Caco-2 (cell line): ENCODE measurements around the gene SCRN1. TPM values are rescaled to one million over a fixed set of nuclear protein-coding genes. Genes with fewer than 3 reads are reported as not detected.
A peak's percentile ranks its signal among the peaks of the same experiment; 100 is the strongest.

Source experiments
- BruUV-seq: library from RNA; stranded (reverse); fragments of 400-500 nt; replicated peaks from 2 replicates; lab custom pipeline; 2021; lab: Mats Ljungman, UMichigan
- CTCF ChIA-PET: fragments of 300-600 bp; sonication (Branson Sonifier 250); formaldehyde crosslinking; loops from one replicate; lab custom pipeline; 2022; ENCODE audit warnings: antibody characterized with exemption; lab: Charles Lee
- POLR2A ChIA-PET: fragments of 300-600 bp; sonication (Branson Sonifier 250); formaldehyde crosslinking; loops from one replicate; lab custom pipeline; 2022; ENCODE audit warnings: antibody characterized with exemption; lab: Charles Lee
- DNase-seq, 2 experiments: peaks; one replicate each; pipeline versions ENCODE4 v3.0.0 to v3.0.0-alpha.2; 2020 to 2022
- H3K27me3 ChIP-seq: replicated peaks from 2 replicates; pipeline ENCODE4 v1.6.0; 2011; ENCODE audit warnings: low read length; ENCODE audit not compliant: control insufficient read depth, insufficient read depth
- H3K36me3 ChIP-seq: 2 replicates; pipeline ENCODE4 v1.5.1; 2011; ENCODE audit warnings: low read length; ENCODE audit not compliant: control insufficient read depth, insufficient read depth
- H3K4me1 ChIP-seq: fragments of 250-450 bp; sonication (Bioruptor Pico); 2 replicates; pipeline ENCODE4 v1.5.1; 2020; ENCODE audit warnings: mild to moderate bottlenecking
- H3K4me3 ChIP-seq: 2 replicates; pipeline ENCODE4 v1.5.1; 2011; ENCODE audit warnings: low read depth, mild to moderate bottlenecking, control low read depth, low read length
- H3K9me3 ChIP-seq: fragments of 250-450 bp; sonication (Bioruptor Pico); 2 replicates; pipeline ENCODE4 v1.5.1; 2020; ENCODE audit warnings: mild to moderate bottlenecking, moderate library complexity
- H3K27ac Mint-ChIP-seq: one replicate; pipeline ENCODE4 v1.8.0; 2022; ENCODE audit warnings: mixed read lengths; ENCODE audit not compliant: unreplicated experiment
- H3K27me3 Mint-ChIP-seq: one replicate; pipeline ENCODE4 v1.8.0; 2022; ENCODE audit warnings: mixed read lengths; ENCODE audit not compliant: insufficient read depth, unreplicated experiment
- H3K36me3 Mint-ChIP-seq: one replicate; pipeline ENCODE4 v1.8.0; 2022; ENCODE audit warnings: mild to moderate bottlenecking, mixed read lengths; ENCODE audit not compliant: insufficient read depth, unreplicated experiment
- H3K4me1 Mint-ChIP-seq: one replicate; pipeline ENCODE4 v1.8.0; 2022; ENCODE audit warnings: low read depth, mixed read lengths; ENCODE audit not compliant: unreplicated experiment
- H3K4me3 Mint-ChIP-seq: one replicate; pipeline ENCODE4 v1.8.0; 2022; ENCODE audit warnings: mild to moderate bottlenecking, moderate library complexity, mixed read lengths; ENCODE audit not compliant: unreplicated experiment
- H3K9me3 Mint-ChIP-seq: one replicate; pipeline ENCODE4 v1.8.0; 2022; ENCODE audit warnings: mixed read lengths; ENCODE audit not compliant: unreplicated experiment
- intact Hi-C: fragments of 100-400 bp; cut with micrococcal nuclease; formaldehyde crosslinking; loops from one replicate; pipeline ENCODE4 v1.10.0; 2022; ENCODE audit not compliant: unreplicated experiment
- total RNA-seq: library from RNA; stranded (reverse); gene quantifications from 2 replicates; pipeline ENCODE4 v1.2.3, GENCODE V29; 2022
- TF ChIP-seq, protein P1 (sequence below), 2 experiments: fragments of 200-600 bp in 1 of 2; IDR thresholded peaks; 1 replicate in 1 of 2; 2 replicates in 1 of 2; pipeline versions ENCODE4 v1.5.1 to v1.8.0; 2011 to 2022; ENCODE audit warnings: antibody characterized with exemption in 1 of 2, control low read depth in 1 of 2, inconsistent platforms in 1 of 2, low read depth in 1 of 2, low read length in 1 of 2, mild to moderate bottlenecking in 1 of 2, moderate library complexity in 1 of 2; ENCODE audit not compliant: insufficient read depth in 1 of 2, severe bottlenecking in 1 of 2, unreplicated experiment in 1 of 2

The SCRN1 gene
- total RNA-seq, 1 experiment from 2014 or later: 92.9 TPM

DNA sequence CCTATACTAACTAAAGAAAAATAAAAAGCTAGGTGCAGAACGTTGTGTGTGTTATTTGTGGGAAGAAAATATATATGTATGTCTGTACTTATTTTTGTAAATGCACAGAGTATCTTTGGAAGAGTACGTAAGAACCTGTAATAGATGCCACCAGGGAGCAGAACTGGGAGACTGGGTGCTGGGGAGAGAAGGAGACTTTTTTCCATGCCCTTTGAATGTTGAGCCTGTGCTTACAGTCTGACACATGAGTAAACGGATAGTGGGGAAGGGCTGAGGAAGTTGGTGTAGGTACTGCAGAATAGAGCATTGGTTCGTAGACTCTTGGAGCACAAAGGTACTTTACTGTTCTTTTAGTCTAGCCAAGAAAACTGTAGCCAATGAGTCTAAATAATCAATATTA lies 1.3 kb upstream of the SCRN1 start:
- peak overlapping the region; percentile 79 for H3K4me3 Mint-ChIP-seq
- Histone ChIP-seq H3K4me1 (peaks cover 14% of the 10 kb centered on the region), H3K9me3 (no peaks in the 10 kb centered on the region), H3K27me3 (no peaks in the 10 kb centered on the region), H3K4me3 (no peak overlapping the region), H3K36me3 (no peaks in the 10 kb centered on the region)
- peaks cover 32% of the 10 kb centered on the region for H3K4me1 Mint-ChIP-seq
- H3K27me3 Mint-ChIP-seq: no peaks in the 10 kb centered on the region
- H3K9me3 Mint-ChIP-seq: no peaks in the 10 kb centered on the region
- BruUV-seq: no TSS peak
- peaks cover 20% of the 10 kb centered on the region for H3K36me3 Mint-ChIP-seq
- TF ChIP-seq, protein P1, sequence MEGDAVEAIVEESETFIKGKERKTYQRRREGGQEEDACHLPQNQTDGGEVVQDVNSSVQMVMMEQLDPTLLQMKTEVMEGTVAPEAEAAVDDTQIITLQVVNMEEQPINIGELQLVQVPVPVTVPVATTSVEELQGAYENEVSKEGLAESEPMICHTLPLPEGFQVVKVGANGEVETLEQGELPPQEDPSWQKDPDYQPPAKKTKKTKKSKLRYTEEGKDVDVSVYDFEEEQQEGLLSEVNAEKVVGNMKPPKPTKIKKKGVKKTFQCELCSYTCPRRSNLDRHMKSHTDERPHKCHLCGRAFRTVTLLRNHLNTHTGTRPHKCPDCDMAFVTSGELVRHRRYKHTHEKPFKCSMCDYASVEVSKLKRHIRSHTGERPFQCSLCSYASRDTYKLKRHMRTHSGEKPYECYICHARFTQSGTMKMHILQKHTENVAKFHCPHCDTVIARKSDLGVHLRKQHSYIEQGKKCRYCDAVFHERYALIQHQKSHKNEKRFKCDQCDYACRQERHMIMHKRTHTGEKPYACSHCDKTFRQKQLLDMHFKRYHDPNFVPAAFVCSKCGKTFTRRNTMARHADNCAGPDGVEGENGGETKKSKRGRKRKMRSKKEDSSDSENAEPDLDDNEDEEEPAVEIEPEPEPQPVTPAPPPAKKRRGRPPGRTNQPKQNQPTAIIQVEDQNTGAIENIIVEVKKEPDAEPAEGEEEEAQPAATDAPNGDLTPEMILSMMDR (IDR thresholded peaks at IDR 0.05; ENCODE audit: insufficient read depth in 1 of 2, low read depth in 1 of 2, low read length in 1 of 2, severe bottlenecking in 1 of 2, unreplicated experiment in 1 of 2): no peak
- peak overlapping the region; percentile 82 for H3K27ac Mint-ChIP-seq
- CTCF ChIA-PET: interaction anchor here (0.6 kb wide), 1 partner anchor 18 kb away, joined by 4 read pairs; no protein-coding TSS in a partner anchor
- no peak for DNase-seq
- POLR2A ChIA-PET: interaction anchor here (0.6 kb wide), 1 partner anchor 18 kb away, joined by 4 read pairs; no protein-coding TSS in a partner anchor
- intact Hi-C loops: no loop called here

- peak; percentile 55 to 68 for DNase-seq
- H3K4me1 ChIP-seq: peaks cover 14% of the 10 kb centered on the region
- POLR2A ChIA-PET: interaction anchor here (0.6 to 1.4 kb wide), 2 partner anchors 41 to 76 kb away, joined by 4 read pairs; no protein-coding TSS in a partner anchor
- TSS peak; percentile 95 for BruUV-seq
- H3K4me1 Mint-ChIP-seq: peaks cover 39% of the 10 kb centered on the region
- H3K36me3 Mint-ChIP-seq: peaks cover 30% of the 10 kb centered on the region
- CTCF ChIA-PET: interaction anchor here (0.9 kb wide), 1 partner anchor 74 kb away, joined by 6 read pairs; no protein-coding TSS in a partner anchor
- no peaks in the 10 kb centered on the region for H3K27me3 Mint-ChIP-seq
- intact Hi-C loops: loop anchor here (1.0 kb wide), 1 partner anchor 38 kb away; the partner anchor contains the start of gene FKBP14
- TF ChIP-seq, protein P1 (IDR thresholded peaks at IDR 0.05; ENCODE audit: insufficient read depth in 1 of 2, low read depth in 1 of 2, low read length in 1 of 2, severe bottlenecking in 1 of 2, unreplicated experiment in 1 of 2): no peak
- H3K27me3 ChIP-seq: no peaks in the 10 kb centered on the region
- H3K27ac Mint-ChIP-seq: peak overlapping the region; percentile 88
- no peaks in the 10 kb centered on the region; the same call in 1 of the 2 replicates for H3K36me3 ChIP-seq
- H3K9me3 ChIP-seq: no peaks in the 10 kb centered on the region
- peak overlapping the region; percentile 100 for H3K4me3 ChIP-seq
- no peaks in the 10 kb centered on the region for H3K9me3 Mint-ChIP-seq
- peak overlapping the region; percentile 79 for H3K4me3 Mint-ChIP-seq
These were observed 961 bp downstream of the SCRN1 start for GRCh38 chr7:29988424-29989256.

DNA sequence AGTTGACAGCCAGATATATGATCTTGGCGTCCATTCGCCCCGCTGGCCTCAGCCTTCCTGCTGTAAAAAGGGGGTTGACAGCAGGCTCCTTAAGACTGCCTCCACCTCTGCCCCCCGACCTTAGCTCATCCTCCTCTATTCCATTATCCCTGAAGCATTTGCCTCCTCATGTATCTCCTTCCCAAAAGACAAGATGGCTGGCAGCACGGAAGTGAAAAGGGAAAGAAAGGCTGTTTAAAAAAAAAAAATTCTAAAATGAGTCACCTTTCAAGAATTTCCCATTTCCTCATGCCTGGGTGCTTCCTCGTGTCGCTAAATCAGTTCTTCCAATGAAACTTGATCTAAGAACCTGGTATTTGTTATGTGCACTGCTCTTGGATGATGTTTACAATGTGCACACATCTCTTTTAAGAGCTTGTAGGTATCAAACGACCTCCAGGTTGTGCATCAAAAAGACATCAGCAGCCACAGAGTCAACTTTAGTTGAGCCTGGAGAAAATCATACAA lies 1.7 kb downstream of the SCRN1 start:
- H3K9me3 Mint-ChIP-seq: no peaks in the 10 kb centered on the region
- TF ChIP-seq, protein P1 (IDR thresholded peaks at IDR 0.05; ENCODE audit: insufficient read depth in 1 of 2, low read depth in 1 of 2, low read length in 1 of 2, severe bottlenecking in 1 of 2, unreplicated experiment in 1 of 2): no peak
- H3K36me3 Mint-ChIP-seq: peaks cover 33% of the 10 kb centered on the region
- BruUV-seq: TSS peak; percentile 55
- Histone ChIP-seq H3K36me3 (no peaks in the 10 kb centered on the region; the same call in 1 of the 2 replicates), H3K4me1 (peaks cover 14% of the 10 kb centered on the region), H3K9me3 (no peaks in the 10 kb centered on the region), H3K4me3 (peak overlapping the region; percentile 100), H3K27me3 (no peaks in the 10 kb centered on the region)
- peaks cover 39% of the 10 kb centered on the region for H3K4me1 Mint-ChIP-seq
- intact Hi-C loops: loop anchor here (1.0 kb wide), 1 partner anchor 38 kb away; the partner anchor contains the start of gene FKBP14
- CTCF ChIA-PET: interaction anchor here (0.9 kb wide), 1 partner anchor 74 kb away, joined by 6 read pairs; no protein-coding TSS in a partner anchor
- H3K27ac Mint-ChIP-seq: peak overlapping the region; percentile 88
- POLR2A ChIA-PET: interaction anchor here (0.6 to 1.4 kb wide), 2 partner anchors 41 to 77 kb away, joined by 4 read pairs; no protein-coding TSS in a partner anchor
- H3K4me3 Mint-ChIP-seq: peak overlapping the region; percentile 79
- H3K27me3 Mint-ChIP-seq: no peaks in the 10 kb centered on the region
- DNase-seq: peak; percentile 59 to 67
